ENCODE data around the gene FAM25C.
"Not testable (repeated sequence)": the region's sequence is repeated elsewhere in the genome, so short reads cannot be mapped to it uniquely, and the experiment has no call there.

Gene FAM25C

DNA sequence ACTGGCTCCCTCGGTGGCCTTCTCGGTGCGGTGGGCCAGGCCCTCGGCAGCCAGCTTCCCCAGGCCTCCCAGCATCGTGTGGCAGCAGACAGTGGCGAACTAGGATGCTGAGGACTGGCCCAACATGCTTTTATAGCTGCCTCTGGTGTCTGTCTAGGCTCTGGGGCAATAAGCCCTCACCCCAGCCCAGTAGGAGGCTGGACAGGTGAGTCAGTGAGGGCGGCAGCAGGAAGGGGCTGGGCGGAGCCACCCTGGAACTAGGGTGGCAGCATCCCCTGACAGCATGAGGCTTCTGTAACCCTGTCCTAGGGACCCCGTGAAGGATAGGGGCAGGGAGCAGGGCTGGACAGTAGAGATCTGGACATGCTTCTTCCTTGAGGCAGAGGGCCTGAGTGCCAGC lies at the start of gene FAM25C:
Gene FAM25C, minus strand, starts transcription at position 101 of the 400 bp plus-strand sequence. Its CDS starts 26 bp downstream, at position 75.
- not testable (repeated sequence) for DNase-seq

DNA sequence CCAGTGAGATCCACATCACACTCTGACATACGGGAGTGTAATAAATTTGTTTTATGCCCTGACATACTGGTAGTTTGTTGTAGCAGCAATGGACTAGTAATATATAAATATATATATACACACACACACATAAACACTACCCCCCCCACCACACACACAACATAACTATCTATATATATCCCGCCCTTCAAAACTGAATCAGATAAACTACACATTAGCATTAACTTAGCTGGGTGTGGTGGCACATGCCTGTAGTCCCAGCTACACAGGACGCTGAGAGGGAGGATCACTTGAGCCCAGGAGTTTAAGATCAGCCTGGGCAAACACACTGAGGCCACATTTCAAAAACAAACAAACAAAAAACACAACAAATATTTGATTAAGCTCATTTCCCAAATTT lies 45.0 kb upstream of the FAM25C start:
- DNase-seq: not testable (repeated sequence)

DNA sequence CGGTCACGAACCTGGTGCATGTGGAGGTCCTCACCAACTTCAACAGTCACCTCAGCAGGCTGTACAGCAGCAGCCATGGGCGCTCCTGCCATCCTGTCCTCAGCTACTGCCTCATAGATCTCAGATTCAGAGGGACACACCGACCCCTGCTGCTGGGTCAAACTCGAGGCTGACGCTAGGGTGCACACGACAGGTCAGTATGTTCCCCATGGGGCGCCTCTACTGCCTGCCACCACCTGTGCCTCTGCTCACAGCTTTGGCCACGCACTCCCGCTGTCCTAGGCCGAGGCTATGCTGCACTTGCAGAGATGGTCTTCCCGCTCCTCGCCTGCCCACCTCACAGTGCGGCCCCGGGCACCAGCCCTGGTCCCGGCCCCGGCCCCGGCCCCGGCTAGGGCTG lies 31.8 kb upstream of the FAM25C start:
- not testable (repeated sequence) for DNase-seq

DNA sequence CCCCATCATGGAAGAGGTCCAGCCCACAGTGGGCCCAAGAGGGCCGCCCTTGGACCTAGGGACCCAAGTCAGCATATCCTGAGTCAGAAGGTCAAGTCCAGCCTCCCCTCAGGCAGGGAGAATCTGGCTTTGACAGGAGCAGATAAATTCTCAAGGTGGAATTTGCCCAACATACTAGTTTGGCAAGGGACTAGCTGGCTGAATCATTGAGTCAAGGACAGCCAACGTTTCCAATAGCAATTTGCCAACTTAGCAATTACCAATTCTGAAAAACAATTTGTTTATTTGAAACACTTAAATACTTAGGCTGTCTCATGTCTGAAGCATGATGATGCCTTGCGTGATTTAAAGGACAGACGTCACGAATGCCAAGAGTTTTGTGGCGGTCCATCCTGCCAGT lies 2.7 kb upstream of the FAM25C start:
- not testable (repeated sequence) for DNase-seq

DNA sequence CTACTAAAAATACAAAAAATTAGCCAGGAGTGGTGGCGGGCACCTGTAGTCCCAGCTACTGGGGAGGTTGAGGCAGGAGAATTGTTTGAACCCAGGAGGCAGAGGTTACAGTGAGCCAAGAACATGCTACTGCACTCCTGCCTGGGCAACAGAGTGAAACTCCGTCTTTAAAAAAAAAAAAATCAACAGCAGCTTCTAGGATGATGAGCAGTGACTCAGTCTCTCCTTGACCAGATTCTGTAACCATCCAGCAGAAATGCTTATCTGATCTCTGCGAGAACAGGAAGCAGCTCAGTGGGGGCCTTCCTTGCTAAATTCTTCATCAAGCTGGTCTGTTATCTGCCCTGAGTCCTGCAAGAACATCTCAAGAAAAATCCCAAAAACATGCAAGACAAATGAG lies 5.5 kb downstream of the FAM25C start:
- DNase-seq: not testable (repeated sequence)

DNA sequence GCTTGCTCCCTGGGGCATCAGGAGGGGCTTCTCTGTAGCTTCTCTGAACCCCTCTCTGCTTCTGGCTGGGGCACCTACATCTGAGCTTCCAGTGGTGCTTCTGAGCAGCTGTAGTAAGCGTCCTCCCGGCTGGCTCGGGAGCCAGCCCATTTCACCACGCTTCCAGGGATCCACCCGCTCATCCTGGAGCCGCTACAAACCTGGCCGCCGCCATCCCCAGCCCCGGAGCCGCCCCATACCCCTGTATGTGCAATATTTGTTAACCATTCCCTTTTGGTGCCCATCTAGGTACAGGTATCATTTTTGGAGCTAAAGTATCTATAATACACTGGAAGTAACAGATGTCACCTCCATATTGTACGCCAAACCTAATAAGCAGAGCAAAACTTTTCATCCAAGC lies 7.0 kb downstream of the FAM25C start:
- not testable (repeated sequence) for DNase-seq

DNA sequence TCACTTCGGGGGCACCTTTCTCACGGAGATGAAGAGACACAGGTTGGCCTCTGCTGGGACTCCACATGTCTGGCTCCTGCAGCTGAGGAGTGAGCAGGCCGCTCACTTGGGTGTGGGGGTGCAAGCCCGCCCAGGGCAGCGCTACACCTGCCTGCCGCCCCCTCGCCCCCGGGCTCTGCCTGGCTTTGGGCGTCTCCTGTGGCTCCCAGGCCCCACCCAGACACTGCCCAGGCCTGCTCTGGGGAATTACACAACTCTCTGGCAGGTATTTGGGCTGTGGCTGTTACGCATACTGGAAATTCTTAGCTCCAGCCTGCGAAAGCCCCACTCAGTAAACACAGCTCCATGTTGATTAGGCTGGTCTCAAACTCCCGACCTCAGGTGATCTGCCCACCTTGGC lies 7.9 kb downstream of the FAM25C start:
- not testable (repeated sequence) for DNase-seq

DNA sequence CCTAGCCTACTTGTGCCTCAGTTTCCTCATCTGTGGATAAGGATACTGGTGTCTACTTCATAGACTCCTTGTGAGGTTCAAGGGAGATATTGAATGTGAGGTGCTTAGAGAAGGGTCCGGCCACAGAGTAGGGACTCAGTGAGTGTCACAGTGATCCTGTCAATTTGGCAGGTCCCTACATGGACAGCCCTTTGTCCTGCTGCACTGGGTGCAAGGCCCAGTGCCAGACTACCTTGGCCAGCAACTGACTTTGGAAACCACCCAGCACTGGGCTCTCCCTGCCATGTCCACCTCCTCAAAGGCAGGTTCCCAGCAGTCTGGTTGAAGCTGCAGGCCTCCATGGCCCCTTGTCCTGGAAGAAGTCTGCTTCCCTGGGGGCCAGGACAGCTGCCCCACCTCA lies 9.5 kb downstream of the FAM25C start:
- DNase-seq: not testable (repeated sequence)

DNA sequence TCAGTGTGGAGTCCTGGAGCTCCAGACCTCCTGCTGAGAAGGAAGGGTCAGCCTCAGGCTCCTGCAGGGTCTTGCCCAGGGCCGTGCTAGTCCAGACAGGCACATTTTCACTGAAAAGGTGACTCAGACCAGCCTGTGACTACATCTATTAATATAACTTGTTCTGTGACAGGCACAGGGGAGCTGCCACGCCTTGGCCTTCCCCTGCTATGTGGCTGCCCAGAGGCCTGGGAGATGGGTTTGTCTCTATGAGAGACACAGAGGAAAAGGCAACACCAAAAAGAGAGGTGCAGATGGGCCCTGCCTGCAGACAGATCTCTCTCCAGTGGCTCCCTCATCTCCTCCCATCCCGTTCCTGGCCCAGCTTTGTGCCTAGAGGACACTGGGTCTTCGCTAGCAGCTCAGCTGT lies 10.0 kb downstream of the FAM25C start:
- DNase-seq: not testable (repeated sequence)

DNA sequence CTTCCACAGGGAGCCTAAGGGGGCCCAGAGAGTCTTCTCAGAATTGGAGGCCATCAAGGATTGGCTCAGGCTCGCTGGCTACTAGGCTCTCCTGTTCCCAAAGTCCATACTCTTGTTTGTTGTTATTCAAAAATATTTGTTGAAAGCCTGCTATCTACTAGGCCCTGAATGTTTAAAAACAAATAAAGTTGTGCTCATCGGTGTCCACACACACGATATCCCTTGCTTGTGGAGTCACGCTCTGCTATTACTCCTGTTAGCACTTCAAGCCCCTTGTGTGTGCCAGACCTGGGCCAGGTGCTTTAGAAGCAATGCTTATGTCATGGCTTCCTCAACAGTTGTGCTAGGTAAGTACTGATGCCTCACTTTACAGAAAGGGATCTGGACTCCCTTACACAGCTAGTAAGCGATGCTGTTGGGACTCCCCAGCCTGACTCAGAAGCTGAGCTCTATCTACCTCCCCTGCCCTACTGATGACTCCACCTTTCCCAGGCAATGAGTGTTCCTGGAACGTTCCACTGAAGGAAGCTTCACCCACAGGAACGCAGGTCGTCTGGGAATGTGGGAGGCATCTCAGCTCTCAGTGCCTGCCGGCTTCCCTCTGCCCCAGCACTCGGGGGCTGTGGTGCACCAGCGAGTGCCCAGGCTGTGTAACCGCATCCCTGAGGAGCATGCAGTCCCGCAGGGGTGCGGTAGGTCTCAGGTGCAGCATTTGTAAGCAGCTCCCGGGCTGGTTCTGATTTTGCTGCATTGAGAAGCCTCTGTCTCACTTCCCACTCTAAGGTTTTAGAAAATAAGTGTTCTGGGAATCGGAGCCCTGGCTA lies 10.7 kb downstream of the FAM25C start:
- DNase-seq: not testable (repeated sequence)

DNA sequence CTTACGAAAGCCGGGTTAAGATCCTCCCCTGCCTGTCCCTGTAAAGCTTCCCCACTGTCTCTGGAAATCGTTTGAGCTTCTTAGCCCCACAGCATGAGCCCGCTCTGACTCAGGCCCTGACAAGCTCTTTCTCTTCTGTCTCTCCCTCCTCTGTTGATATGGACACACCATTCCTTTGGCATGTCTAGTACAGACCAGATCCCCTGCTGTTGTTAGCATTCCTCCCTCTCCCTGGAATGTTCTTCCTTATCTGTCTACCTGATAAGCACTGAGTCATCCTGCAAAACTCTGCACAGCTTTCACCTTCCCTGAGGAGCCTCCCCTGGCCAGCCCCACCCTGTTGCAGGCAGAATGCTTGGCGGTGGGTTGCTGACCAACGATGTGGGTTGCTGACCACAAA lies 11.6 kb downstream of the FAM25C start:
- not testable (repeated sequence) for DNase-seq

DNA sequence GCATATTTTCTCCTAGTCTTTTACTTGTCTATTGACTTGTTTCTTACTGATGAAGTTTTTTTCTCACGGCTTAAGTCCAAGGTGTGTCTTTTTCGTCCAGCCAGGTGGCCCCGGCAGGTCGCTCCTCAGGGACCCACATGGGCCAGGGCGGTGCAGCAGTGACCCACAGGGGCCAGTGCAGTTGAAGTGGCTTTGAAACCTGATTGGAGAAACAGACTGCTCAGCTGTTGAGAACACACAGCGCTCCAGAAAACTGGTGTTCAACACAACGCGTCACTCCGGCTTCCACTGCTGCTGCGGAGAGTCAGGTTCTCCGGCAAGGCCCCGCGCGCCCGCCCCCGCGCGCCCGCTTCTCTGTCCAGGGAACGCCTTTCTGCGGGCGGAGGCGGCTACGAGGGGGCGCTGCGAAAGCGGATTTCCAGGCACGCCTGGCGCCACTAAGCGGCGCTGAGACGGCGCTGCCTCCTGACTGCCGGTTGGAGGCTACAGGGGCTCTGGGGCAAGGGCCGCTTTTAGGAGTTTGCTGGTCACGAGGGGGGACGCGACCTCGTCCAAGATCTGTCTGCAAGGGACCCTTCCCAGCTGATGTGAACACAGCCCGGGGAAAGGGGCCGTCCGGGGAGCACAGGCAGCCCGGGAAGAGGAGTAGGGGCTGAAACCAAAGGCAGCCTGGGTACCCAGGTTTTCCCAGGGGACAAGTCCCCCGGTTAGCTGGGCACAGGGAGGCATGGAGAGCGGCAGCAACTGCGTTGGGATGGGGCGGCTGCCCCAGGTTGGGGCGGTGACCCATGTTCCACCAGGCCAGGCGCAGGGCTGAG lies 13.0 kb downstream of the FAM25C start:
- not testable (repeated sequence) for DNase-seq

DNA sequence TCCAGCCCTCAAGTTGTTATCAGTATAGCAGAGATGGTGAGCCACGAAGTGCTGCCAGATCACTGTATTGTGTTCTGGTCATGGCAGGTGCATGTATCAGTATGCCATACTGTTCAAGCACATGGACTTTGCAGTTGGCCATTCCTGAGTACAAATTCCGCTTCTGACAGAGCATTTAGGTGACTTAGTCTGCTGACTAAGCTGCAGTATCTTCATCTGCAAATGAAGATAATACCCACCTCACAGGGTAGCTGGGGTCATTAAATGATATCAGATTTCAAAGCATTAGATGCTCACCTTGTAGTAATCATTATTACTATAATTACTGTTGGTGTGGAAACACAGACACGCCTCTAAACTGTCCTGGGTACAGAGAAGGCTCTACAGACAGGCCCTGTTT lies 24.2 kb downstream of the FAM25C start:
- DNase-seq: not testable (repeated sequence)

DNA sequence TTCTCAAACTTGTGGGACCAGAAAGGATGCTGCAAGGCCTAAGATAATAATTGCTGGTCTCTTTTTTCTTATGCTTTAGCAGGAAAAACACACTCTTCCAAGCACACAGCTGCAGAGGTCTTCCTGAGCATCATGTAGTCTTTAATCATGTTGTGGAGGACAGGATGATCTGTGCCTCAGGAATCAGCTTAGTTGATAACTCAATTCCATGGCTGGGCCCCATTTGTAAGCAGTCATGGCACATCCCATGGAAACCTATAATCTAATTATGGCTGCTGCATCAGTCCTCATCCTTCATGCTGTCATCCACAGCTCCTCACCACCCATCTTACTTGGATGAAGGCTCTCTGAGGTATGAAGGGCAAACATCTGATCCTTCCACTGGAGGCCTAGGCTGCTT lies 26.5 kb downstream of the FAM25C start:
- not testable (repeated sequence) for DNase-seq

DNA sequence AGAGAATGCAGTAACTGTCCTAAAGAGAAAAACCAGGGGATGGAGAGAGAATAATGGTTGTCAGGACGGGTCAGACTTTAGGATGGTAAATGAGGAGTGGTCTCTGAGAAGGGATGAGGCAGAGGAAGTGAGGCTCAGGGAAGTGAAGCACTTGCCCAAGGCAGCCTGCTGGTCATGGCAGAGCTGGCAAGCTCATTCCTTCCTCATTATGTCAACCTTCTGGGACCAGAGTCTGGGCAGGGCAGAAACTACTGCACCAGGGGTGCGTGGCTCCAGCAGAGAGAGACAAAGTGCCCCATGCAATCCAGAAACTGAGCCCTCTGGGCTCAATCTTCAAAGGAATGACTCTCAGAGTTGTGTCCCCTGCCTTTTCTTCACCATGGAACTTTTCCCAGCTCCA lies 27.5 kb downstream of the FAM25C start:
- DNase-seq: not testable (repeated sequence)

DNA sequence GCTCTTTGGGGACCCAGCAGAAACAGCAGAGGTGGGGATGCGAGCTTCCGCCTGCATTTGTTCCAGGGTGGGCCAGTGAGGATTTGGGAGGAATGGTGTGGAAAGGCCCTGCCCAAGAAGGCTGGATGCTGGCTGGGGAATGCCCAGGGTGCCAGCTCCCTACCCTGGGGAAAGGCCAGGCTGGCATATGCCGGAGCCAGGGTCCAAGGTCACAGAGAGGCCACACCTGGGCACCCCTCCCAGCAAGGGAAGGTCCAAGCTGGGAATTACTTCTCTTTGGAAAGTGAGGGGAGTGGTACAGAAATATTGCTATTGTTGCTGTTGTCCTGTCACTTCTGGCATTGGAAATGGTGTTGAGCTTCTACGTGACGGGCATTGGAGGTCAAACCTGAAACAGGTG lies 28.0 kb downstream of the FAM25C start:
- DNase-seq: not testable (repeated sequence)

DNA sequence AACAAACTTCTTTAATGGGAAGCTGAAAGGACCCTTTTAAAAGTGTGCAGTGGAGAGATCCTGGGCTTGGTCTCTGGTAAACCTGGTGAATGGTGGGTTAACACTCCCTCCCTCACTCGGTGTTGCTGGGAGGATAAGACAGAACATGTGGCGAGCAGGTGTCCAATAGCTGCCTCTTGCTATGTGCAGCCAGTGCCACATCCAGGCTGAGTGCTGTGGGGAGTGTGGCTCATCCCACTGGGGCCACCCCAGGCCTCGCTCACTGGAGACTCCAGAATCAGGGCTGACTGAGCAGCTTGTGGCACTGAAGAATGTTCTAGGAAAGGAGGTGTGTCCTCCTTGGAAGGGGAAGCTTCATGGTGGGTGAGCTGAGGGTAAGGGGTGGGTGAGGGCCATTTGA lies 29.5 kb downstream of the FAM25C start:
- DNase-seq: not testable (repeated sequence)

DNA sequence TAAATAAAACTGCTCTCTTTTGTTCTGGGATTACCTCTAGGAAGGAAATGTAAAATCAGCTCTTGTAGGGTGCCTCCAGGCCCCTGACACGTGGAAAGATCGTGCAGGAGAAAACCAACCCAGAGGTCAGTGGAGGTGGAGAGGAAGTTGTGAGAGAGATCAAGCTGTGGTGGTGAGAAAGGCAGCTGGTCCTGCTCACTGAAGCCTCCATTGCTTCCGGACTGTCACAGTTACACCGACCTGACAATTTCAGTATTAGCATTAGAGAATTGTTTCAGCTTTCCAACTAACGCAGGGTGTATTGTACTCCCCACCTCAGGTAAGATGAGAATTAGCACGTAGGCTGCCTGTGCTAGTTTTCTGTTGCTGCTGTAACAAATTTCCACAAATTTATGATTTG lies 30.6 kb downstream of the FAM25C start:
- not testable (repeated sequence) for DNase-seq

DNA sequence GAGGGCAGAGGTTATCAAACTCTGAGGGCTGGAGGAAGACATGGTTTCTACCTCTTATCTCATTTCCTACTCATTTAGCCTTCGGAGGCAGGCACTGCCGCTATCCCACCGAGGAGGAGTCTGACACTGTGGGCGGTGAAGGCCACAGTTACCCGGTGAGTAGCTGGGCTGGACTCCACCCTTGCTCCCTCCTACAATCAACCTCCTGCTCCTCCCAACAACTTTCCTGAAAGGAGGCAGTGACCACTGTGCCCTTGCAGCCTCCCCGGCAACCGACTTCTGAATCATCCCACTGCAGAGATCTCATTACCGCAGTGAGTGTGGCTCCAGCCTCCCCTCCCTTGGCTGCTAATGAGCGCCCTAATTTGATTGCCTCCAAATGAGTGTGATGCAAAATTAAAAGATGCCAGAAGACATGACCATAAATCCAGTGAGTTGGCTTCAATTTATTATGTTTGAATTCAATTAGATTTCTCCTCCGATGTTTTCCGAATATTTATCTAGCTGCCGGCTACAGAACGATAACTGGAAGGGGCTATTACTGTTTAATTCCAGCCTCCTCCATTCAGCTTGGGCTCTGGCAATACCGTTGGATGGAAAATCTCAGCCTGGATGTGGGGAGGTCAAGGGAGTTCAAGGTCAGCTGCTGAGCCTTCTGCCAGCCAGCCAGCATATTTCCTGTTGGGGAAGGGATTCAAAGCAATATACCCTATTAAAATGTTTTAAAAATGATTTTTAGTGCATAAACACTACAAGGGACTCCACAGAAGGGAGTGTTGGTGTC lies 35.1 kb downstream of the FAM25C start:
- DNase-seq: not testable (repeated sequence)

DNA sequence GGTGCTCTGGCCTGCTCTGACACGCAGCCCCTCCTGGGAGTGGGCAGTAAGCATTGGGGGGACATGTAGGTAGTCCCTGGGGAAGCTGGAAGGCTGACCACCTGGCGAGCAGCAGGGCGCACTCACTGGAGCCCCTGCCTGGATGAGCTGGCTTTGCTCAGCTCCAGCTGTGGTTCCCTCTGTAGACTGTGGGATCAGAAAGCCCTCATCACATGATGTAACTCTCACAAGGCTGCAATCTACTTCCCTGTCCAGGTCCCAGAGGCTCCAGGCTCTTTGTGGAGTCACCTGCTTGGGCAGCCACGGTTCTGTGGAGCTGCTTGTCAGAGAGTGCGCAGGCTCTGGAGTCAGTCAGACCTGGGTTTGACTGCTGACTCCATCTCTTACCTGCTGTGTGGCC lies 36.8 kb downstream of the FAM25C start:
- not testable (repeated sequence) for DNase-seq

DNA sequence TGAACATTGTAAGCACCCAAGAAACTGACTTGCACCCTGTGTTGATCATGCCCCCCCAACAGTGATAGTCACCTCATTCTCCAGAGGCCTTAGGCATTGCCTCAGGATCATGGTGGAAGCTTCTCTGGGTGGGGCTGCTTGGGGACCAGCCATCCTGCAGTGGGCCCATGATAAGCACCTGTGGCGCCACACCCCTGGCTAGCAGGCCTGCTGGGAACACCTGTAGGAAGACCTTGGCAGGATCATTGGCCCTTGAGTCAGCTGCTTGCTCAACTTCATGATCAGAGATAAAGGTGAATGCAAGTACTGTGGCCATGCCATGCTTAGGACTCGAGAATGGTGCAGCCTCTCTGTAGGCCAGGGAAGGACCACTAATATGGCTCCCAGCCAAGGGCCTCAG lies 38.9 kb downstream of the FAM25C start:
- not testable (repeated sequence) for DNase-seq

DNA sequence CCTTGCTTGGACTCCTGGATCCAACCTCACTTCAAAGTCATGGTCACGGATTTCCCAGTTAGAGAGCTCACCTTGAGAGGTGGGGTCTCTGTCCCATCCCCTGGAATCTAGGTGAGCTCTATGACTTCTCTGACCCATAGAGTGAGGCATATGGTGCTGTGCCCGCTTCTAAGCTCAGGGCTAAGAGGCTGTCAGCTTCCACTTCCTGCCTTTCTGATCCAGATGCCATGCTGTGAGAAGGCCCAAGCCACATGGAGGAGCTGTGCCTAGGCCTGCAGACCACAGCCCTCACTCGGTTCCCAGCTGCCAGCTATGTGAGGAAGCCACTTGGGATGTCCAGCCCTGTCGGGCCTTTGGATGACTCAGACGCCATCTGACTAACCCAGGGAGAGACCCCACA lies 39.9 kb downstream of the FAM25C start:
- DNase-seq: not testable (repeated sequence)

DNA sequence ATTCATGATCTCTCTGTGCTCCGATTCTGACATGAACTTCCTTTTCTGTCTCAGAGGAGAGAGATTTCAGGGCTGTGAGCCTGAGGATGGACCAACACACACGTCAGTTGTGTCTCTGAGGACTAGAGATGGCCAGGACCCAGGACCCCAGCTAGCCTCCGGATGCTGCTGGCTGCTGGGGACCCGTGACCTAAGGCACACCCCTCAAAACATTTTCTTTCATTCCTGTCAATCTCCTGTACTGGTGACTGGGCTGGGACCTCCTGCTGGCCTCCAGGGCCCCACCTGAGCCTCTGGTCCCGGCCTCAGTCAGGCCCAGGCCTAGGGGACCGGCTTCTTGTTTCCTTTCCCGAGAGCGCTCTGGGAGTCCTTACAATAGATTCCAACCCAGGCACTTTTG lies 42.4 kb downstream of the FAM25C start:
- DNase-seq: not testable (repeated sequence)

All from NCI-H1048 (cell line).